ENCODE data around the gene SRSF4. TPM values are rescaled to one million over a fixed set of nuclear protein-coding genes. Genes with fewer than 3 reads are reported as not detected.

Gene SRSF4
- total and polyA plus RNA-seq, 2 donors (not counting 1 experiment from before 2014, with no cell fraction given), result 48.4 to 93.5 TPM

GRCh38 chr1:29144178-29144577, 37.5 kb downstream of the SRSF4 start:
- TF ChIP-seq EZH2 (IDR thresholded peaks at IDR 0.05; ENCODE audit: borderline replicate concordance, insufficient read depth, low read depth, low read length, poor library complexity, severe bottlenecking) (no peak), CTCF (IDR thresholded peaks at IDR 0.05) (no peak)
- no peak for DNase-seq
- ChIA-PET POLR2A (no interaction called here), CTCF (no interaction called here)
- Histone ChIP-seq H3K36me3 (replicated peaks in 1 of 2; ENCODE audit: control extremely low read depth in 1 of 2, control insufficient read depth in 1 of 2, extremely low read depth in 1 of 2, insufficient read depth in 2 of 2, low read length in 1 of 2) (peaks cover 8 to 27% of the 10 kb centered on the region in 2 experiments), H3K4me2 (replicated peaks; ENCODE audit: low read depth, low read length, poor library complexity, severe bottlenecking) (no peak overlapping the region), H4K20me1 (ENCODE audit: control insufficient read depth, insufficient read depth, low read length, poor library complexity, severe bottlenecking) (peaks cover 6% of the 10 kb centered on the region), H3K79me2 (ENCODE audit: control insufficient read depth, insufficient read depth, low read length) (no peaks in the 10 kb centered on the region), H3K27ac (ENCODE audit: low read length in 2 of 2) (no peak overlapping the region), H3K9ac (ENCODE audit: low read length) (no peak overlapping the region), H2AFZ (ENCODE audit: insufficient read depth, low read depth, low read length, poor library complexity, severe bottlenecking) (no peak overlapping the region), H3K27me3 (replicated peaks in 1 of 4; ENCODE audit: control extremely low read depth in 1 of 4, control insufficient read depth in 3 of 4, insufficient read depth in 4 of 4, low read length in 3 of 4) (no peaks in the 10 kb centered on the region), H3K4me3 (ENCODE audit: control extremely low read depth in 1 of 5, extremely low read depth in 1 of 5, insufficient read depth in 1 of 5, low read depth in 2 of 5, low read length in 4 of 5) (no peak overlapping the region), H3K9me3 (ENCODE audit: control extremely low read depth in 1 of 3, control insufficient read depth in 2 of 3, insufficient read depth in 1 of 3, low read length in 2 of 3) (peaks cover 0 to 6% (median 0%) of the 10 kb centered on the region in 3 donors), H3K4me1 (ENCODE audit: control insufficient read depth in 2 of 2, insufficient read depth in 2 of 2, low read length in 2 of 2) (no peaks in the 10 kb centered on the region)
- Mint-ChIP-seq H3K4me3 (no peak overlapping the region), H3K4me1 (peaks cover 3% of the 10 kb centered on the region), H3K27ac (no peak overlapping the region), H3K9me3 (ENCODE audit: insufficient read depth) (no peaks in the 10 kb centered on the region), H3K27me3 (no peaks in the 10 kb centered on the region)
- ATAC-seq (ENCODE audit: low read depth), result no peak
- no CpG with 5 or more reads among the region's 2 CpGs for WGBS (ENCODE audit: insufficient coverage)
- intact Hi-C loops (cut with micrococcal nuclease), result no loop called here

- no peak overlapping the region for H3K4me3 Mint-ChIP-seq
- DNase-seq (no peak), ATAC-seq (ENCODE audit: low read depth) (no peak)
- Histone ChIP-seq H4K20me1 (ENCODE audit: control insufficient read depth, insufficient read depth, low read length, poor library complexity, severe bottlenecking) (no peaks in the 10 kb centered on the region), H2AFZ (ENCODE audit: insufficient read depth, low read depth, low read length, poor library complexity, severe bottlenecking) (no peak overlapping the region), H3K27ac (ENCODE audit: low read length in 2 of 2) (no peak overlapping the region), H3K27me3 (replicated peaks in 1 of 4; ENCODE audit: control extremely low read depth in 1 of 4, control insufficient read depth in 3 of 4, insufficient read depth in 4 of 4, low read length in 3 of 4) (no peaks in the 10 kb centered on the region), H3K36me3 (replicated peaks in 1 of 2; ENCODE audit: control extremely low read depth in 1 of 2, control insufficient read depth in 1 of 2, extremely low read depth in 1 of 2, insufficient read depth in 2 of 2, low read length in 1 of 2) (peaks cover 8 to 13% of the 10 kb centered on the region in 2 experiments), H3K4me1 (ENCODE audit: control insufficient read depth in 2 of 2, insufficient read depth in 2 of 2, low read length in 2 of 2) (no peaks in the 10 kb centered on the region), H3K9me3 (ENCODE audit: control extremely low read depth in 1 of 3, control insufficient read depth in 2 of 3, insufficient read depth in 1 of 3, low read length in 2 of 3) (peaks cover 0 to 6% (median 0%) of the 10 kb centered on the region in 3 donors), H3K4me2 (replicated peaks; ENCODE audit: low read depth, low read length, poor library complexity, severe bottlenecking) (no peak overlapping the region), H3K9ac (ENCODE audit: low read length) (no peak overlapping the region), H3K4me3 (ENCODE audit: control extremely low read depth in 1 of 5, extremely low read depth in 1 of 5, insufficient read depth in 1 of 5, low read depth in 2 of 5, low read length in 4 of 5) (no peak overlapping the region), H3K79me2 (ENCODE audit: control insufficient read depth, insufficient read depth, low read length) (no peaks in the 10 kb centered on the region)
- no peaks in the 10 kb centered on the region for H3K27me3 Mint-ChIP-seq
- H3K9me3 Mint-ChIP-seq (ENCODE audit: insufficient read depth), result no peaks in the 10 kb centered on the region
- intact Hi-C loops (cut with micrococcal nuclease), result no loop called here
- no CpG with 5 or more reads among the region's 2 CpGs for WGBS (ENCODE audit: insufficient coverage)
- no peak for TF ChIP-seq CTCF (IDR thresholded peaks at IDR 0.05)
- TF ChIP-seq EZH2 (IDR thresholded peaks at IDR 0.05; ENCODE audit: borderline replicate concordance, insufficient read depth, low read depth, low read length, poor library complexity, severe bottlenecking), result no peak
- ChIA-PET CTCF (no interaction called here), POLR2A (no interaction called here)
- no peak overlapping the region for H3K27ac Mint-ChIP-seq
- H3K4me1 Mint-ChIP-seq, result peaks cover 3% of the 10 kb centered on the region
Observed at GRCh38 chr1:29142714-29143113, 39.0 kb downstream of the SRSF4 start.
